Activated naive CD4-positive, alpha-beta T cell treated with Interleukin-2 at 50 U/mL for 16 hours (primary cell): ENCODE measurements around the gene PCDHA11.
"Not testable (repeated sequence)": the region's sequence is repeated elsewhere in the genome, so short reads cannot be mapped to it uniquely, and the experiment has no call there.

ENCODE experiments used
- DNase-seq: peaks from one replicate; pipeline ENCODE4 v3.0.0-alpha.2; 2020

The PCDHA11 gene

DNA sequence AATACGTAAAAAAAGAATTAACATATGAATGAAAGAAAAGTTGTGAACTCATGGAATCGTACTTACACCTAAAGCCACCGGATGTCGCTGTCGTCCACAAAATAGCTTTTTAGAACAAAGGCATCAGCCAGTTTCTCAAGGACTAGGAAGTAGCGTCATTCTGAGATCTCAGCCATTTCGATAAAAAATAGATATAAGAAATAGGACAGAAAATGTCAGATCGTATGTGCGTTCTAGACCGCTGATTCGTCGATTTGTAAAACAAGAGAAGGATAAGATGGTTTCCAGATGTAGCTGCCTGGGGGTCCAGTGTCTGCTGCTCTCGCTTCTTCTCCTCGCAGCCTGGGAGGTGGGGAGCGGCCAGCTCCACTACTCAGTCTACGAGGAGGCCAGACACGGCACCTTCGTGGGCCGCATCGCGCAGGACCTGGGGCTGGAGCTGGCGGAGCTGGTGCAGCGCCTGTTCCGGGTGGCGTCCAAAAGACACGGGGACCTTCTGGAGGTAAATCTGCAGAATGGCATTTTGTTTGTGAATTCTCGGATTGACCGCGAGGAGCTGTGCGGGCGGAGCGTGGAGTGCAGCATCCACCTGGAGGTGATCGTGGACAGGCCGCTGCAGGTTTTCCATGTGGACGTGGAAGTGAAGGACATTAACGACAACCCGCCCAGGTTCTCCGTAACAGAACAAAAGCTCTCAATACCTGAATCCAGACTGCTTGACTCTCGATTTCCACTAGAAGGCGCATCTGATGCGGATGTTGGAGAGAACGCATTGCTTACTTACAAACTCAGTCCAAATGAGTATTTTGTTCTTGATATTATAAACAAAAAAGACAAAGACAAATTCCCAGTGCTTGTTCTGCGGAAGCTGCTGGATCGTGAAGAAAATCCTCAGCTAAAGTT is 12.7 kb upstream of the PCDHA11 start, which contains the start of gene PCDHA10:
TSS of gene PCDHA10 (plus strand) at position 126 of the 903 bp plus-strand sequence. CDS start at position 278, 152 bp downstream.
- no peak for DNase-seq

DNA sequence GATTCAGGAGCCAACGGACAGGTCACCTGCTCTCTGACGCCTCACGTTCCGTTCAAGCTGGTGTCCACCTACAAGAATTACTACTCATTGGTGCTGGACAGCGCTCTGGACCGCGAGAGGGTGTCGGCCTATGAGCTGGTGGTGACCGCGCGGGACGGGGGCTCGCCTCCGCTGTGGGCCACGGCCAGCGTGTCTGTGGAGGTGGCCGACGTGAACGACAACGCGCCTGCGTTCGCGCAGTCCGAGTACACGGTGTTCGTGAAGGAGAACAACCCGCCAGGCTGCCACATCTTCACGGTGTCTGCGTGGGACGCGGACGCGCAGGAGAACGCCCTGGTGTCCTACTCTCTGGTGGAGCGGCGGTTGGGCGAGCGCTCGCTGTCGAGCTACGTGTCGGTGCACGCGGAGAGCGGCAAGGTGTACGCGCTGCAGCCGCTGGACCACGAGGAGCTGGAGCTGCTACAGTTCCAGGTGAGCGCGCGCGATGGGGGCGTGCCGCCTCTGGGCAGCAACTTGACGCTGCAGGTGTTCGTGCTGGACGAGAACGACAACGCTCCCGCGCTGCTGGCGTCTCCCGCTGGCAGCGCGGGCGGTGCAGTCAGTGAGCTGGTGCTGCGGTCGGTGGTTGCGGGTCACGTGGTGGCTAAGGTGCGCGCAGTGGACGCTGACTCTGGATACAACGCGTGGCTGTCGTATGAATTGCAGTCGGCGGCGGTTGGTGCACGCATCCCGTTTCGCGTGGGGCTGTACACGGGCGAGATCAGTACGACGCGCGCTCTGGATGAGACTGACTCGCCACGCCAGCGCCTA is 11.4 kb upstream of the PCDHA11 start:
- no peak for DNase-seq

DNA sequence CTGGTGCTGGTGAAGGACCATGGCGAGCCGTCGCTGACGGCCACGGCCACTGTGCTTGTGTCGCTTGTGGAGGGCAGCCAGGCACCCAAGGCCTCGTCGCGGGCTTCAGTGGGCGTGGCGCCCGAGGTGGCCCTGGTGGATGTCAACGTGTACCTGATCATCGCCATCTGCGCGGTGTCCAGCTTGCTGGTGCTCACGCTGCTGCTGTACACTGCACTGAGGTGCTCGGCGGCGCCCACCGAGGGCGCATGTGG is 10.8 kb upstream of the PCDHA11 start:
- DNase-seq: no peak

DNA sequence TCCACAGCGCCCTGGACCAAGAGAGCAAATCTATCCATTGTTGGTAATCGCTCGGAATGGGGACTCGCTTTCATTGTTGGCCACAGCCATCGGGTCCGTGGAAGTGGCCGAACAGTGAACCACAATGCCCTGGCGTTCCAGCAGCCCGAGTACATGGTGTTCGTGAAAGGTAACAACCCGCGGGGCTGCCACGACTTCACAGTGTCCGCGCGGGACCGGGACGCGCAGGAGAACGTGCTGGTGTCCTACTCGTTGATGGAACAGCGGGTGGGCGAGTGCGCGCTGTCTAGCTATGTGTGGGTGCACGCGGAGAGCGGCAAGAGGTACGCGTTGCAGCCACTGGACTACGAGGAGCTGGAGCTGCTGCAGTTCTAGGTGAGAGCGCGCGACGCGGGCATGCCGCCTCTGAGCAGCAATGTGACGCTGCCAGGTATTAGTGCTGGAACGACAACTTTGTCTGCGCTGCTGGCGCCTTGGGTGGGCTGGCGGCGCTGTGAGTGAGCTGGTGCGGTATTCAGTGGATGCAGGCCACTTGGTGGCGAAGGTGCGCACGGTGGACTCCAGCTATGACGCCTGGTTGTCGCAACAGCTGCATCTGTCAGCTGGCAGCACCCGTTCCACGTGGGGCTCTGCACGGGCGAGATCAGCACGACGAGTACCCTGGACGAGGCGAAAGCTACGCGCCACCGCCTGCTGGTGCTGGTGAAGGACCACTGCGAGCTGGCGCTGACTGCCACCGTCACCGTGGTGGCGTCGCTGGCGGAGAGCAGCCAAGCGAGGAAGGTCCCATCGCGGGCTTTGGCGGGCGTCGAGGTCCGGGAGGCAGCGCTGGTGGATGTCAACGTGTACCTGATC is 6.1 kb upstream of the PCDHA11 start:
- DNase-seq: no peak

DNA sequence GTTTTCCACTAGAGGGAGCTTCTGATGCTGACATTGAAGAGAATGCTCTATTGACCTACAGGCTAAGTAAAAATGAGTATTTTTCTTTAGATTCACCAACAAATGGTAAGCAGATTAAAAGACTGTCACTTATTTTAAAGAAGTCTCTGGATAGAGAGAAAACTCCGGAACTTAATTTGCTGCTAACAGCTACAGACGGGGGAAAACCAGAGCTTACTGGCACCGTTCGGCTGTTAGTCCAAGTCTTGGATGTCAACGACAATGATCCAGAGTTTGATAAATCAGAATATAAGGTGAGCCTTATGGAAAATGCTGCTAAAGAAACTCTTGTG is 764 bp downstream of the PCDHA11 start:
- no peak for DNase-seq

DNA sequence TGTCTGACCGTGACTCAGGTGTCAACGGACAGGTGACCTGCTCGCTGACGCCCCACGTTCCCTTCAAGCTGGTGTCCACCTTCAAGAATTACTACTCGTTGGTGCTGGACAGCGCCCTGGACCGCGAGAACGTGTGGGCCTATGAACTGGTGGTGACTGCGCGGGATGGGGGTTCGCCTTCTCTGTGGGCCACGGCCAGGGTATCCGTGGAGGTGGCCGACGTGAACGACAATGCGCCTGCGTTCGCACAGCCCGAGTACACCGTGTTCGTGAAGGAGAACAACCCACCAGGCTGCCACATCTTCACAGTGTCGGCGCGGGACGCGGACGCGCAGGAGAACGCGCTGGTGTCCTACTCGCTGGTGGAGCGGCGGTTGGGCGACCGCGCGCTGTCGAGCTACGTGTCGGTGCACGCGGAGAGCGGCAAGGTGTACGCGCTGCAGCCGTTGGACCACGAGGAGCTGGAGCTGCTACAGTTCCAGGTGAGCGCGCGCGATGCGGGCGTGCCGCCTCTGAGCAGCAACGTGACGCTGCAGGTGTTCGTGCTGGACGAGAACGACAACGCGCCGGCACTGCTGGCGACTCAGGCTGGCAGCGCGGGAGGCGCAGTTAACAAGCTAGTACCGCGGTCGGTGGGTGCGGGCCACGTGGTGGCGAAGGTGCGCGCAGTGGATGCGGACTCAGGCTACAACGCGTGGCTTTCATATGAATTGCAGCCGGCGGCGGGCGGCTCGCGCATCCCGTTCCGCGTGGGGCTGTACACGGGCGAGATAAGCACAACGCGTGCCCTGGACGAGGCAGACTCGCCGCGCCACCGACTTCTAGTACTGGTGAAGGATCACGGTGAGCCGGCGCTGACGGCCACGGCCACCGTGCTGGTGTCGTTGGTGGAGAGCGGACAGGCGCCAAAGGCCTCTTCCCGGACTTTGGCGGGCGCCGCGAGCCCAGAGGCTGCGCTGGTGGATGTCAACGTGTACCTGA is 1.8 kb downstream of the PCDHA11 start:
- DNase-seq: no peak

DNA sequence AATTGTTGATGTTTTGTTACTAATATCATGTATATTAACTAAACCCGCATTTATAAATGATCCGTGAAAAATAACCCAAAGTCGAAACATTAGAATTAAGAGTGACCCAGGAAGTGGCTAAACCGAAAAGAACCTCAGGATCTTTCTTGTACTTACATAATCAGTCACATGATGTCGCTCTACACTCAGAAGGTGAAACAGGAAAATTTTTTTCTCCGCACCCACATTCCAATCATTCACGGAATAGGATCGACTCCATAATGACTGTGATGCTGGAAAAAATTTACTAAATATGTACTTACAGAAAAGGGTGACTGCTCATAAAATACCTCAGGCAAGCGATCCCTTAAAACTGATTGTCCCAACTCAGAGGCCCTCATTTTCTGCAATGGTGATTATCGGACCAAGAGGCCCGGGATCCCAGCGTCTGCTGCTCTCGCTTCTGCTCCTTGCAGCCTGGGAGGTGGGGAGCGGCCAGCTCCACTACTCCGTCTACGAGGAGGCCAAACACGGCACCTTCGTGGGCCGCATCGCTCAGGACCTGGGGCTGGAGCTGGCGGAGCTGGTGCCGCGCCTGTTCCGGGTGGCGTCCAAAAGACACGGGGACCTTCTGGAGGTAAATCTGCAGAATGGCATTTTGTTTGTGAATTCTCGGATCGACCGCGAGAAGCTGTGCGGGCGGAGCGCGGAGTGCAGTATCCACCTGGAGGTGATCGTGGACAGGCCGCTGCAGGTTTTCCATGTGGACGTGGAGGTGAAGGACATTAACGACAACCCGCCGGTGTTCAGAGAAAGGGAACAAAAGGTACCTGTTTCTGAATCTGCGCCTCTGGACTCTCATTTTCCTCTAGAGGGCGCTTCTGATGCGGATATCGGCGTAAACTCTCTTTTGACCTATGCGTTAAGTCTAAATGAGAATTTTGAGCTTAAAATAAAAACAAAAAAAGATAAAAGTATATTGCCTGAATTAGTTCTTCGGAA is 6.6 kb downstream of the PCDHA11 start, which contains the start of gene PCDHA12:
TSS of gene PCDHA12 (plus strand) at position 224 of the 981 bp plus-strand sequence. CDS start at position 389, 165 bp downstream.
- no peak for DNase-seq

DNA sequence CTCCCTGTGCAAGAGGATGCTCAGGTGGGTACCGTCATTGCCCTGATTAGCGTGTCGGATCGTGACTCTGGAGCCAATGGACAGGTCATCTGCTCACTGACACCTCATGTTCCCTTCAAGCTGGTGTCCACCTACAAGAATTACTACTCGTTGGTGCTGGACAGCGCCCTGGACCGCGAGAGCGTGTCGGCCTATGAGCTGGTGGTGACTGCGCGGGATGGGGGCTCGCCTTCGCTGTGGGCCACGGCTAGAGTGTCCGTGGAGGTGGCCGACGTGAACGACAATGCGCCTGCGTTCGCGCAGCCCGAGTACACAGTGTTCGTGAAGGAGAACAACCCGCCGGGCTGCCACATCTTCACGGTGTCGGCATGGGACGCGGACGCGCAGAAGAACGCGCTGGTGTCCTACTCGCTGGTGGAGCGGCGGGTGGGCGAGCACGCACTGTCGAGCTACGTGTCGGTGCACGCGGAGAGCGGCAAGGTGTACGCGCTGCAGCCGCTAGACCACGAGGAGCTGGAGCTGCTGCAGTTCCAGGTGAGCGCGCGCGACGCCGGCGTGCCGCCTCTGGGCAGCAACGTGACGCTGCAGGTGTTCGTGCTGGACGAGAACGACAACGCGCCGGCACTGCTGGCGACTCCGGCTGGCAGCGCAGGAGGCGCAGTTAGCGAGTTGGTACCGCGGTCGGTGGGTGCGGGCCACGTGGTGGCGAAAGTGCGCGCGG is 7.9 kb downstream of the PCDHA11 start:
- DNase-seq: not testable (repeated sequence)

DNA sequence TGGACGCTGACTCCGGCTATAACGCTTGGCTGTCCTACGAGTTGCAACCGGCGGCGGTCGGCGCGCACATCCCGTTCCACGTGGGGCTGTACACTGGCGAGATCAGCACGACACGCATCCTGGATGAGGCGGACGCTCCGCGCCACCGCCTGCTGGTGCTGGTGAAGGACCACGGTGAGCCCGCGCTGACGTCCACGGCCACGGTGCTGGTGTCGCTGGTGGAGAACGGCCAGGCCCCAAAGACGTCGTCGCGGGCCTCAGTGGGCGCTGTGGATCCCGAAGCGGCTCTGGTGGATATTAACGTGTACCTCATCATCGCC is 8.5 kb downstream of the PCDHA11 start:
- no peak for DNase-seq

DNA sequence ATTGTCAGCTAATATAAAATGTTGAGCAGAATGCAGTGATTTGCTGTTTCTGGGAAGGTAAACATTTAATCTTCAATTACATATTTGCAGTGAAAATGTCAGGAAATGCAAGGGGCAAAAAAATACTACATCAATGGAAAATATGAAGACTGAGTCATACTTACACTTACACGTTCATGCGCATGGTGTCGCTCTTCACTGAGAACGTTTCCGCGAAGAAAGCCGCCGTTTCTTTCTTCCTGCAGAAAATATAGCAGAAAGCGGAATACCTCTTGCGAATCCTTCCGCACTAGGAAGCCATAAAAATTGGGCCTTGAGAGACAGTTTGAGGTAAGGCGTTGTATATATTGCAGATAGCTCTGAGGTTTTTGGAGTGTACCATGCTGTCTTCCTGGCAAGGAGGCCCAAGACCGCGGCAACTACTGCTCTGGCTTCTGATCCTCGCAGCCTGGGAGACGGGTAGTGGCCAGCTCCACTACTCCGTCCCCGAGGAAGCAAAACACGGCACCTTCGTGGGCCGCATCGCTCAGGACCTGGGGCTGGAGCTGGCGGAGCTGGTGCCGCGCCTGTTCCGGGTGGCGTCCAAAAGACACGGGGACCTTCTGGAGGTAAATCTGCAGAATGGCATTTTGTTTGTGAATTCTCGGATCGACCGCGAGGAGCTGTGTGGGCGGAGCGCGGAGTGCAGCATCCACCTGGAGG is 13.3 kb downstream of the PCDHA11 start, which contains the start of gene PCDHA13:
TSS of gene PCDHA13 (plus strand) at position 236 of the 702 bp plus-strand sequence. CDS start at position 381, 145 bp downstream.
- no peak for DNase-seq

DNA sequence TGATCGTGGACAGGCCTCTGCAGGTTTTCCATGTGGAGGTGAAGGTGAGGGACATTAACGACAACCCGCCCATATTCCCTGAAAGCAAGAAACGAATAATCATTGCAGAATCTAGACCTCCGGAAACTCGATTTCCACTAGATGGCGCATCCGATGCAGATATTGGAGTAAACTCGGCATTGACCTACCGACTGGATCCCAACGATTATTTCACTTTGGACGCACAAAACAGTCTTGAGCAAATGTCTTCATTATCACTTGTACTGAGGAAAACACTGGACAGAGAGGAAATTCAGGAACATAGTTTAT is 13.8 kb downstream of the PCDHA11 start:
- no peak for DNase-seq

DNA sequence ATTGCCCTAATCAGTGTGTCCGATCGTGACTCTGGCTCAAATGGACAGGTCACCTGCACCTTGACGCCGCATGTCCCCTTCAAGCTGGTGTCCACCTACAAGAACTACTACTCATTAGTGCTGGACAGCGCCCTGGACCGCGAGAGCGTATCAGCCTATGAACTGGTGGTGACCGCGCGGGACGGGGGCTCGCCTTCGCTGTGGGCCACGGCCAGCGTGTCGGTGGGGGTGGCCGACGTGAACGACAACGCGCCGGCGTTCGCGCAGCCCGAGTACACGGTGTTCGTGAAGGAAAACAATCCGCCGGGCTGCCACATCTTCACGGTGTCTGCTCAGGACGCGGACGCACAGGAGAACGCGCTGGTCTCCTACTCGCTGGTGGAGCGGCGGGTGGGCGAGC is 14.6 kb downstream of the PCDHA11 start:
- no peak for DNase-seq

DNA sequence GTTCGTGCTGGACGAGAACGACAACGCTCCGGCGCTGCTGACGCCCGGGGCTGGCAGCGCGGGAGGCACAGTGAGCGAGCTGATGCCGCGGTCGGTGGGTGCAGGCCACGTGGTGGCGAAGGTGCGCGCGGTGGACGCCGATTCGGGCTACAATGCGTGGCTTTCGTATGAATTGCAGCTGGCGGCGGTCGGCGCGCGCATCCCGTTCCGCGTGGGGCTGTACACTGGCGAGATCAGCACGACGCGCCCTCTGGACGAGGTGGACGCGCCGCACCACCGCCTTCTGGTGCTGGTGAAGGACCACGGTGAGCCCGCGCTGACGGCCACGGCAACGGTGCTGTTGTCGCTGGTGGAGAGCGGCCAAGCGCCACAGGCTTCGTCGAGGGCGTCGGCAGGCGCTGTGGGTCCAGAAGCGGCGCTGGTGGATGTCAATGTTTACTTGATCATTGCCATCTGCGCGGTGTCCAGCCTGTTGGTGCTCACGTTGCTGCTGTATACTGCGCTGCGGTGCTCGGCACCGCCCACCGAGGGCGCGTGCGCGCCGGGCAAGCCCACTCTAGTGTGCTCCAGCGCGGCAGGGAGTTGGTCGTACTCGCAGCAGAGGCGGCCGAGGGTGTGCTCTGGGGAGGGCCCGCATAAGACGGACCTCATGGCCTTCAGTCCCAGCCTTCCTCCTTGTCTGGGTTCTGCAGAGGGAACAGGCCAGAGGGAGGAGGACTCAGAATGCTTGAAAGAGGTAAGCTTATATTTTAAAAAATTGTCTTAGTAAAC is 15.4 kb downstream of the PCDHA11 start:
- DNase-seq: no peak

DNA sequence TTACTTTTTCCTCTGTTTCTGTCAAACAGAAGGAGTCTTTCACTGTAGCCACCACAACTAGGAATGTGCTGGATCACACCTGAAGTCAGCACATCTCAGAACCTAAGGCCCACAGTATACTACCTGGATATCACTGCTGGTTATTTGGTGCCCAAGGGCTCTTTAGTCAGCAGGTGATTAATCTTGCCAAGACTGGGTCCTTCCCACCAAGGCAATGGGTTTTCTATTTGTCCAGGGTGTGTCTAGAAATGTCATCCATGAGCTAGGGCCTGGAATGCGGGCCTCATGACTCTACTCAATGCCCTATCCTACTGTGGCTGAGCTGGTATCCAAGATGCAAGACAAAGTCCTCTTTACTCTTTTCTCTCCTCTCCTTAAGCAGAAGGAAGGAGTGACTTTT is 47.6 kb downstream of the PCDHA11 start:
- DNase-seq: no peak
